Fibroblast of the aortic adventitia (primary cell): Measurements from ENCODE around the gene CSNK2B. TPM values are rescaled to one million over a fixed set of nuclear protein-coding genes. Genes with fewer than 3 reads are reported as not detected.
A peak's percentile ranks its signal among the peaks of the same experiment; 100 is the strongest.

Source experiments
- DNase-seq: peaks from one replicate; pipeline ENCODE4 v3.0.0-alpha.2; 2010; ENCODE audit warnings: low read depth
- H3K4me3 ChIP-seq: 2 replicates; pipeline ENCODE4 v1.5.1; 2011; ENCODE audit warnings: low read depth, mild to moderate bottlenecking, control low read depth, low read length, moderate library complexity
- CTCF ChIP-seq: IDR thresholded peaks from 2 replicates; pipeline ENCODE4 v1.5.1; 2011; ENCODE audit warnings: mild to moderate bottlenecking, low read length, control low read depth, inconsistent platforms; ENCODE audit not compliant: insufficient read depth
- total RNA-seq: library from RNA; depleted of rRNA; stranded (reverse); fragments of >200 nt; gene quantifications from 2 replicates; pipeline ENCODE4 v1.2.3, GENCODE V29; 2012; ENCODE audit warnings: low replicate concordance

Gene CSNK2B
- total RNA-seq, 1 donor = 214 TPM

- no peak for TF ChIP-seq CTCF
- DNase-seq = no peak
- no peak overlapping the region for H3K4me3 ChIP-seq
Observed at GRCh38 chr6:31643818-31644454, 21.9 kb upstream of the CSNK2B start.

GRCh38 chr6:31645325-31645724 lies 20.6 kb upstream of the CSNK2B start:
- TF ChIP-seq CTCF = no peak
- no peak for DNase-seq
- no peak overlapping the region for H3K4me3 ChIP-seq

GRCh38 chr6:31651602-31652191 lies 14.2 kb upstream of the CSNK2B start:
- peak overlapping the region; percentile 90 for H3K4me3 ChIP-seq
- peak; percentile 77 for DNase-seq
- TF ChIP-seq CTCF = no peak

GRCh38 chr6:31652925-31653724 lies 12.8 kb upstream of the CSNK2B start:
- H3K4me3 ChIP-seq = peak overlapping the region; percentile 90
- TF ChIP-seq CTCF = peak; percentile 9
- no peak for DNase-seq

- H3K4me3 ChIP-seq = no peak overlapping the region
- TF ChIP-seq CTCF = no peak
- no peak for DNase-seq
Observed at GRCh38 chr6:31654574-31655348, 11.1 kb upstream of the CSNK2B start.

- no peak within 1 kb of the TSS for H3K4me3 ChIP-seq
- no peak for TF ChIP-seq CTCF
- DNase-seq = no peak
Observed at GRCh38 chr6:31655349-31656237, 10.3 kb upstream of the CSNK2B start, which contains the start of gene APOM. Gene APOM (plus strand): TSS chr6:31655894. CDS start chr6:31655967, 73 bp downstream.
